ENCODE data around the gene NTF3.

The NTF3 gene

GRCh38 chr12:5509557-5509956 lies 77.6 kb downstream of the NTF3 start:
- H3K27me3 ChIP-seq (ENCODE audit: control insufficient read depth, low read length) = no peaks in the 10 kb centered on the region
- peaks cover 22% of the 10 kb centered on the region for H3K4me1 ChIP-seq (ENCODE audit: control insufficient read depth, low read length)
- no peak overlapping the region for H3K4me2 ChIP-seq (ENCODE audit: low read length)
- H3K9me2 ChIP-seq (replicated peaks; ENCODE audit: control insufficient read depth, low read length) = no peaks in the 10 kb centered on the region
- H3K36me3 ChIP-seq (ENCODE audit: control insufficient read depth, low read length) = no peaks in the 10 kb centered on the region
- TF ChIP-seq CTCF (IDR thresholded peaks at IDR 0.05; ENCODE audit: low read depth, low read length, poor library complexity, severe bottlenecking) (no peak), EZH2phosphoT487 (IDR thresholded peaks at IDR 0.05; ENCODE audit: borderline replicate concordance, low read length) (no peak)
- H3K4me3 ChIP-seq (ENCODE audit: low read length) = no peak overlapping the region
- no peaks in the 10 kb centered on the region for H3K9me3 ChIP-seq (ENCODE audit: control insufficient read depth, insufficient read depth, low read length)
- H4K20me1 ChIP-seq (ENCODE audit: control insufficient read depth, insufficient read depth, low read depth, low read length) = no peaks in the 10 kb centered on the region
- H3K79me2 ChIP-seq (ENCODE audit: control insufficient read depth, low read length) = no peaks in the 10 kb centered on the region
- no peaks in the 10 kb centered on the region for H3F3A ChIP-seq (ENCODE audit: control insufficient read depth, insufficient read depth)
- H3K27ac ChIP-seq (ENCODE audit: low read depth, low read length) = no peak overlapping the region

GRCh38 chr12:5510251-5510805 lies 78.4 kb downstream of the NTF3 start:
- Histone ChIP-seq H3K27me3 (ENCODE audit: control insufficient read depth, low read length) (no peaks in the 10 kb centered on the region), H3K9me3 (ENCODE audit: control insufficient read depth, insufficient read depth, low read length) (no peaks in the 10 kb centered on the region), H4K20me1 (ENCODE audit: control insufficient read depth, insufficient read depth, low read depth, low read length) (no peaks in the 10 kb centered on the region), H3F3A (ENCODE audit: control insufficient read depth, insufficient read depth) (no peaks in the 10 kb centered on the region), H3K79me2 (ENCODE audit: control insufficient read depth, low read length) (no peaks in the 10 kb centered on the region), H3K9me2 (replicated peaks; ENCODE audit: control insufficient read depth, low read length) (no peaks in the 10 kb centered on the region), H3K36me3 (ENCODE audit: control insufficient read depth, low read length) (no peaks in the 10 kb centered on the region), H3K4me3 (ENCODE audit: low read length) (no peak overlapping the region), H3K4me1 (ENCODE audit: control insufficient read depth, low read length) (peaks cover 22% of the 10 kb centered on the region), H3K4me2 (ENCODE audit: low read length) (no peak overlapping the region), H3K27ac (ENCODE audit: low read depth, low read length) (no peak overlapping the region)
- TF ChIP-seq CTCF (IDR thresholded peaks at IDR 0.05; ENCODE audit: low read depth, low read length, poor library complexity, severe bottlenecking) (no peak), EZH2phosphoT487 (IDR thresholded peaks at IDR 0.05; ENCODE audit: borderline replicate concordance, low read length) (no peak)

DNA sequence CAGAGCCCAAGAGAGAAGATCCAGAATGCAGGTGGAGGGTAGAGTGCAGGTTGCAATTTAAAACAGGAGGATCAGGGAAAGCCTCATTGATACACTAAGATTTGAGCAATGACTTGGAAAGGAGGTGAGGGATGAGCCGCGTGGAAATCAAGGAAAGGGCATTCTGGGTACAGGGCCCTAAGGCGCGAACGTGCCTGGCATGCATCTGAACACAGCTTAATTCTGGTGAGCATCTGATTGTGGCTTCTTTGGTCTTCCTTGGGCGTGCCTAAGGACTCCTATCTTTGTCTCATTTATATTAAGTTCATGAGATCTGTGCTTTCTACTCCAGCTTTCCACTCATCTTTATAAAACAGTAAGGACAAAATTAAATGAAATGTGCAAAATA lies 79.3 kb downstream of the NTF3 start:
- H4K20me1 ChIP-seq (ENCODE audit: control insufficient read depth, insufficient read depth, low read depth, low read length) = no peaks in the 10 kb centered on the region
- no peaks in the 10 kb centered on the region for H3K27me3 ChIP-seq (ENCODE audit: control insufficient read depth, low read length)
- H3F3A ChIP-seq (ENCODE audit: control insufficient read depth, insufficient read depth) = no peaks in the 10 kb centered on the region
- no peaks in the 10 kb centered on the region for H3K9me2 ChIP-seq (replicated peaks; ENCODE audit: control insufficient read depth, low read length)
- H3K36me3 ChIP-seq (ENCODE audit: control insufficient read depth, low read length) = no peaks in the 10 kb centered on the region
- H3K4me3 ChIP-seq (ENCODE audit: low read length) = no peak overlapping the region
- peak overlapping the region; percentile 49 for H3K4me2 ChIP-seq (ENCODE audit: low read length)
- TF ChIP-seq CTCF (IDR thresholded peaks at IDR 0.05; ENCODE audit: low read depth, low read length, poor library complexity, severe bottlenecking) (no peak), EZH2phosphoT487 (IDR thresholded peaks at IDR 0.05; ENCODE audit: borderline replicate concordance, low read length) (no peak)
- H3K9me3 ChIP-seq (ENCODE audit: control insufficient read depth, insufficient read depth, low read length) = no peaks in the 10 kb centered on the region
- H3K79me2 ChIP-seq (ENCODE audit: control insufficient read depth, low read length) = no peaks in the 10 kb centered on the region
- H3K27ac ChIP-seq (ENCODE audit: low read depth, low read length) = no peak overlapping the region
- H3K4me1 ChIP-seq (ENCODE audit: control insufficient read depth, low read length) = peaks cover 22% of the 10 kb centered on the region
